K562 (cell line): Measurements from ENCODE around the gene PRODH. TPM values are rescaled to one million over a fixed set of nuclear protein-coding genes. Genes with fewer than 3 reads are reported as not detected.

ENCODE experiments used
- CC2D1A ChIP-seq: fragments of 450-650 bp; IDR thresholded peaks from 2 replicates; pipeline ENCODE4 v1.6.1; 2017; ENCODE audit warnings: mild to moderate bottlenecking
- ELF2 ChIP-seq: fragments of 250-450 bp; sonication (Bioruptor Pico); IDR thresholded peaks from 2 replicates; pipeline ENCODE4 v1.5.0; 2021; ENCODE audit warnings: mild to moderate bottlenecking
- EZH2 ChIP-seq: IDR thresholded peaks from 2 replicates; pipeline ENCODE4 v1.6.1; 2012; ENCODE audit warnings: low read depth, mild to moderate bottlenecking, inconsistent platforms, low read length, borderline replicate concordance
- JUN ChIP-seq, 2 experiments: sonication (generic) in 1 of 2; formaldehyde crosslinking in 1 of 2; IDR thresholded peaks; 2 replicates each; pipeline versions ENCODE4 v1.6.1 to v1.8.0; 2012 to 2022; ENCODE audit warnings: borderline replicate concordance in 2 of 2, mild to moderate bottlenecking in 2 of 2, improper control_type of control experiment in 1 of 2, low read depth in 1 of 2, low read length in 1 of 2, missing genetic modification reagents in 1 of 2
- KLF10 ChIP-seq: fragments of 250-450 bp; sonication (Bioruptor Pico); IDR thresholded peaks from 2 replicates; pipeline ENCODE4 v1.6.1; 2021; ENCODE audit warnings: matching md5 sums
- NFE2L1 ChIP-seq: fragments of 450-650 bp; IDR thresholded peaks from 2 replicates; pipeline ENCODE4 v1.6.1; 2016; ENCODE audit warnings: missing genetic modification characterization, low read depth, mild to moderate bottlenecking, missing compliant biosample characterization, moderate library complexity, borderline replicate concordance
- PCBP2 ChIP-seq: fragments of 200-400 bp; formaldehyde crosslinking; IDR thresholded peaks from 2 replicates; pipeline ENCODE4 v1.6.1; 2018; ENCODE audit warnings: low read length, low read depth, mild to moderate bottlenecking, moderate library complexity; ENCODE audit not compliant: poor library complexity, severe bottlenecking
- ZEB2 ChIP-seq: fragments of 450-650 bp; IDR thresholded peaks from 2 replicates; pipeline ENCODE4 v1.6.1; 2016
- ZFP36 ChIP-seq: fragments of 150-350 bp; IDR thresholded peaks from 2 replicates; pipeline ENCODE4 v1.6.1; 2018; ENCODE audit warnings: low read length, low read depth; ENCODE audit not compliant: partially characterized antibody
- ZNF436 ChIP-seq: fragments of 250-450, 450-650 bp; sonication (Bioruptor Pico); formaldehyde crosslinking; IDR thresholded peaks from 2 replicates; pipeline ENCODE4 v1.7.0; 2020; ENCODE audit warnings: mild to moderate bottlenecking
- ZNF639 ChIP-seq, 2 experiments: fragments of 200-800 bp in 1 of 2; sonication (Bioruptor generic) in 1 of 2; sonication (generic) in 1 of 2; formaldehyde crosslinking in 1 of 2; IDR thresholded peaks in 1 of 2; conservative IDR thresholded peaks in 1 of 2; 2 replicates each; pipeline versions ENCODE4 v1.5.0 to v1.6.1; 2016 to 2020; ENCODE audit warnings: missing compliant biosample characterization in 1 of 2, missing genetic modification characterization in 1 of 2, missing genetic modification reagents in 1 of 2
- polyA plus RNA-seq, 8 experiments: library from polyadenylated mRNA; depleted of rRNA in 4 of 8; stranded (reverse) in 5 of 8; unstranded in 3 of 8; fragments of >200 nt; fragmentation: Nextera tagmentation in 2 of 8; fragmentation: Illumina TruSeq in 1 of 8; extraction: Ambion mirVana in 2 of 8; extraction: Trizol in 1 of 8; gene quantifications; 2 replicates each; pipeline versions ENCODE4 v1.2.1 to v1.2.3, GENCODE V29; 2011 to 2014; ENCODE audit warnings: inconsistent platforms in 1 of 8, missing spikeins in 1 of 8
- total RNA-seq, 7 experiments: library from RNA; depleted of rRNA in 6 of 7; stranded (reverse); fragments of >200 nt in 6 of 7; fragmentation: Illumina TruSeq in 2 of 7; extraction: Trizol in 2 of 7; gene quantifications; 2 replicates each; pipeline versions ENCODE4 v1.2.1 to v1.2.3, GENCODE V29; 2011 to 2021; ENCODE audit warnings: low replicate concordance in 1 of 7
- TF ChIP-seq, protein P1 (sequence below): sonication (generic); formaldehyde crosslinking; IDR thresholded peaks from 2 replicates; pipeline ENCODE4 v1.8.1; 2023; ENCODE audit warnings: mild to moderate bottlenecking, missing genetic modification reagents

PRODH gene
- total and polyA plus RNA-seq, 9 of the 15 experiments (the other 6 are each of a cell fraction or from before 2014, with no cell fraction given), result 0.07 to 0.11 TPM; not detected in 7

GRCh38 chr22:18975434-18976196, 39.5 kb upstream of the PRODH start (continued):
- TF ChIP-seq JUN (IDR thresholded peaks at IDR 0.05; ENCODE audit: borderline replicate concordance, low read depth, low read length) (no peak), JUN (CRISPR knock-in tag; IDR thresholded peaks at IDR 0.05; ENCODE audit: borderline replicate concordance) (0 out of 2 replicates have a peak, but pooled peaks have one; percentile 19), KLF10 (CRISPR knock-in tag) (no peak), ZNF639 (CRISPR knock-in tag; conservative IDR thresholded peaks at IDR 0.05 in 1 of 2, IDR thresholded peaks at IDR 0.05 in 1 of 2) (0 out of 4 replicates have a peak, but pooled peaks of 1 of the 2 experiments have one; percentile 16), PCBP2 (no peak), ELF2 (CRISPR knock-in tag) (no peak), NFE2L1 (tag) (no peak), ZFP36 (peak; percentile 95), ZEB2 (no peak), ZNF436 (0 out of 2 replicates have a peak, but pooled peaks have one; percentile 36), CC2D1A (no peak), EZH2 (no peak)
- TF ChIP-seq, protein P1, sequence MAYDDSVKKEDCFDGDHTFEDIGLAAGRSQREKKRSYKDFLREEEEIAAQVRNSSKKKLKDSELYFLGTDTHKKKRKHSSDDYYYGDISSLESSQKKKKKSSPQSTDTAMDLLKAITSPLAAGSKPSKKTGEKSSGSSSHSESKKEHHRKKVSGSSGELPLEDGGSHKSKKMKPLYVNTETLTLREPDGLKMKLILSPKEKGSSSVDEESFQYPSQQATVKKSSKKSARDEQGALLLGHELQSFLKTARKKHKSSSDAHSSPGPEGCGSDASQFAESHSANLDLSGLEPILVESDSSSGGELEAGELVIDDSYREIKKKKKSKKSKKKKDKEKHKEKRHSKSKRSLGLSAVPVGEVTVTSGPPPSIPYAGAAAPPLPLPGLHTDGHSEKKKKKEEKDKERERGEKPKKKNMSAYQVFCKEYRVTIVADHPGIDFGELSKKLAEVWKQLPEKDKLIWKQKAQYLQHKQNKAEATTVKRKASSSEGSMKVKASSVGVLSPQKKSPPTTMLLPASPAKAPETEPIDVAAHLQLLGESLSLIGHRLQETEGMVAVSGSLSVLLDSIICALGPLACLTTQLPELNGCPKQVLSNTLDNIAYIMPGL, result no peak
